SK-N-MC (cell line): Measurements from ENCODE around the gene ZDHHC14.

Experiments
- DNase-seq: peaks from one replicate; pipeline ENCODE4 v3.0.0-alpha.2; 2011; ENCODE audit warnings: low read depth, low spot score
- H3K27ac ChIP-seq: fragments of 200-600 bp; sonication (generic); 2 replicates; pipeline ENCODE4 v1.5.1; 2016; ENCODE audit warnings: mixed run types
- H3K36me3 ChIP-seq: fragments of 200-600 bp; sonication (generic); 2 replicates; pipeline ENCODE4 v1.6.1; 2017; ENCODE audit warnings: antibody characterized with exemption, low read length, mixed read lengths; ENCODE audit not compliant: insufficient read depth
- H3K4me3 ChIP-seq: fragments of 200-600 bp; sonication (generic); 2 replicates; pipeline ENCODE4 v1.5.1; 2016
- H3K9ac ChIP-seq: fragments of 200-600 bp; sonication (generic); 2 replicates; pipeline ENCODE4 v1.8.0; 2017; ENCODE audit warnings: mixed run types, mixed read lengths; ENCODE audit not compliant: insufficient read length
- H3K9me3 ChIP-seq: fragments of 200-600 bp; sonication (generic); 2 replicates; pipeline ENCODE4 v1.6.1; 2017; ENCODE audit warnings: low read depth, mild to moderate bottlenecking, antibody characterized with exemption, low read length, moderate library complexity, mixed read lengths
- EZH2 ChIP-seq: fragments of 200-600 bp; sonication (generic); IDR thresholded peaks from one replicate; pipeline ENCODE4 v1.6.1; 2017; ENCODE audit warnings: antibody characterized with exemption
- FOXP2 ChIP-seq: optimal IDR thresholded peaks from 2 replicates; pipeline ENCODE3; 2011; ENCODE audit warnings: mild to moderate bottlenecking, moderate library complexity; ENCODE audit not compliant: insufficient read depth; ENCODE audit errors: extremely low read length, control extremely low read depth
- POLR2AphosphoS5 ChIP-seq: IDR thresholded peaks from 2 replicates; pipeline ENCODE4 v1.6.1; 2012; ENCODE audit warnings: mild to moderate bottlenecking, low read depth, low read length, borderline replicate concordance

The ZDHHC14 gene

GRCh38 chr6:157453978-157454377 lies 73.0 kb downstream of the ZDHHC14 start:
- Histone ChIP-seq H3K4me3 (no peak overlapping the region), H3K9me3 (no peaks in the 10 kb centered on the region), H3K9ac (no peak overlapping the region), H3K27ac (no peak overlapping the region), H3K36me3 (no peaks in the 10 kb centered on the region)
- no peak for DNase-seq
- TF ChIP-seq POLR2AphosphoS5 (no peak), EZH2 (no peak), FOXP2 (no peak)

GRCh38 chr6:157454762-157455714 lies 74.0 kb downstream of the ZDHHC14 start:
- Histone ChIP-seq H3K9me3 (no peaks in the 10 kb centered on the region), H3K4me3 (no peak overlapping the region), H3K27ac (no peak overlapping the region), H3K9ac (no peak overlapping the region), H3K36me3 (no peaks in the 10 kb centered on the region)
- DNase-seq, result no peak
- no peak for TF ChIP-seq FOXP2
- TF ChIP-seq POLR2AphosphoS5, result no peak
- no peak for TF ChIP-seq EZH2

- H3K9ac ChIP-seq, result no peak overlapping the region
- no peaks in the 10 kb centered on the region for H3K36me3 ChIP-seq
- H3K4me3 ChIP-seq, result no peak overlapping the region
- H3K9me3 ChIP-seq, result no peaks in the 10 kb centered on the region
- H3K27ac ChIP-seq, result no peak overlapping the region
- TF ChIP-seq POLR2AphosphoS5 (no peak), FOXP2 (no peak), EZH2 (no peak)
- DNase-seq, result no peak
These were observed 74.9 kb downstream of the ZDHHC14 start for GRCh38 chr6:157455731-157456523.

GRCh38 chr6:157456524-157456829 lies 75.5 kb downstream of the ZDHHC14 start:
- no peaks in the 10 kb centered on the region for H3K36me3 ChIP-seq
- H3K9ac ChIP-seq, result no peak overlapping the region
- no peaks in the 10 kb centered on the region for H3K9me3 ChIP-seq
- H3K27ac ChIP-seq, result no peak overlapping the region
- DNase-seq, result no peak
- H3K4me3 ChIP-seq, result no peak overlapping the region
- TF ChIP-seq POLR2AphosphoS5 (no peak), FOXP2 (no peak), EZH2 (no peak)

GRCh38 chr6:157457787-157458186 lies 76.8 kb downstream of the ZDHHC14 start:
- H3K9ac ChIP-seq, result no peak overlapping the region
- no peaks in the 10 kb centered on the region for H3K9me3 ChIP-seq
- DNase-seq, result no peak
- H3K36me3 ChIP-seq, result no peaks in the 10 kb centered on the region
- H3K4me3 ChIP-seq, result no peak overlapping the region
- H3K27ac ChIP-seq, result no peak overlapping the region
- TF ChIP-seq EZH2 (no peak), FOXP2 (no peak), POLR2AphosphoS5 (no peak)

GRCh38 chr6:157459327-157459726 lies 78.3 kb downstream of the ZDHHC14 start:
- H3K4me3 ChIP-seq, result no peak overlapping the region
- no peak for TF ChIP-seq FOXP2
- no peak for TF ChIP-seq POLR2AphosphoS5
- TF ChIP-seq EZH2, result no peak
- no peaks in the 10 kb centered on the region for H3K9me3 ChIP-seq
- H3K9ac ChIP-seq, result no peak overlapping the region
- no peak for DNase-seq
- H3K27ac ChIP-seq, result no peak overlapping the region
- H3K36me3 ChIP-seq, result no peaks in the 10 kb centered on the region

- DNase-seq, result no peak
- H3K9me3 ChIP-seq, result no peaks in the 10 kb centered on the region
- no peaks in the 10 kb centered on the region for H3K36me3 ChIP-seq
- H3K27ac ChIP-seq, result no peak overlapping the region
- no peak overlapping the region for H3K9ac ChIP-seq
- no peak overlapping the region for H3K4me3 ChIP-seq
- TF ChIP-seq EZH2 (no peak), POLR2AphosphoS5 (no peak), FOXP2 (no peak)
These were observed 79.4 kb downstream of the ZDHHC14 start for GRCh38 chr6:157460182-157460999.
